Endothelial cell of umbilical vein (primary cell): ENCODE data around the gene DIS3L2. TPM values are rescaled to one million over a fixed set of nuclear protein-coding genes. Genes with fewer than 3 reads are reported as not detected.
A peak's percentile ranks its signal among the peaks of the same experiment; 100 is the strongest.
"Not testable (repeated sequence)": the region's sequence is repeated elsewhere in the genome, so short reads cannot be mapped to it uniquely, and the experiment has no call there.

ENCODE experiments used
- BruUV-seq: library from RNA; stranded (reverse); fragments of 400-500 nt; replicated peaks from 2 replicates; lab custom pipeline; 2021; lab: Mats Ljungman, UMichigan
- CTCF ChIA-PET: fragments of 300-600, 350-600 bp; sonication (Branson Sonifier 250); formaldehyde crosslinking; loops from one replicate; lab custom pipeline; 2021; ENCODE audit warnings: antibody characterized with exemption, inconsistent platforms; lab: Charles Lee
- POLR2A ChIA-PET: fragments of 300-600, 350-600 bp; sonication (Branson Sonifier 250); formaldehyde crosslinking; loops from one replicate; lab custom pipeline; 2021; ENCODE audit warnings: antibody characterized with exemption, inconsistent platforms; lab: Charles Lee
- DNase-seq: peaks from one replicate; pipeline ENCODE4 v3.0.0-alpha.2; 2011; ENCODE audit warnings: low read depth, low spot score
- FAIRE-seq: peaks from 2 replicates; lab custom pipeline; 2011; peaks lifted over from hg19 to GRCh38; lab: Jason Lieb, UNC
- H2AFZ ChIP-seq: 2 replicates; pipeline ENCODE4 v1.6.0; 2012; ENCODE audit warnings: low read depth, low read length, control low read depth, inconsistent platforms
- H3K27ac ChIP-seq: 2 replicates; pipeline ENCODE4 v1.5.1; 2011; ENCODE audit warnings: low read depth, mild to moderate bottlenecking, control low read depth, low read length, moderate library complexity; ENCODE audit not compliant: insufficient read depth
- H3K27me3 ChIP-seq, 2 experiments: 2 replicates each; pipeline versions ENCODE4 v1.6.0 to v1.6.1; 2011; ENCODE audit warnings: low read length in 2 of 2, mixed read lengths in 1 of 2; ENCODE audit not compliant: control insufficient read depth in 2 of 2, insufficient read depth in 2 of 2
- H3K36me3 ChIP-seq, 2 experiments: 2 replicates in 1 of 2; 3 replicates in 1 of 2; pipeline ENCODE4 v1.5.1; 2011; ENCODE audit warnings: low read length in 2 of 2, mild to moderate bottlenecking in 1 of 2, moderate library complexity in 1 of 2; ENCODE audit not compliant: control insufficient read depth in 2 of 2, insufficient read depth in 2 of 2; ENCODE audit errors: extremely low read depth in 1 of 2
- H3K4me1 ChIP-seq: 3 replicates; pipeline ENCODE4 v1.5.1; 2011; ENCODE audit warnings: mild to moderate bottlenecking, low read length; ENCODE audit not compliant: control insufficient read depth, insufficient read depth; ENCODE audit errors: extremely low read depth
- H3K4me2 ChIP-seq: 2 replicates; pipeline ENCODE4 v1.6.1; 2011; ENCODE audit warnings: low read length, control low read depth, mixed read lengths; ENCODE audit not compliant: insufficient read depth
- H3K4me3 ChIP-seq, 3 experiments: fragments of 200-600 bp in 1 of 3; sonication (generic), shearing (Covaris generic) in 1 of 3; replicated peaks in 1 of 3; 2 replicates each; pipeline ENCODE4 v1.5.1; 2011 to 2016; ENCODE audit warnings: control low read depth in 3 of 3, low read length in 3 of 3, mild to moderate bottlenecking in 2 of 3, inconsistent platforms in 1 of 3, low read depth in 1 of 3, moderate library complexity in 1 of 3; ENCODE audit not compliant: insufficient read depth in 1 of 3
- H3K79me2 ChIP-seq: 2 replicates; pipeline ENCODE4 v1.6.0; 2012; ENCODE audit warnings: low read length, inconsistent platforms; ENCODE audit not compliant: control insufficient read depth, insufficient read depth
- H3K9ac ChIP-seq: replicated peaks from 2 replicates; pipeline ENCODE3; 2011; ENCODE audit warnings: low read length, control low read depth; ENCODE audit not compliant: insufficient read depth; ENCODE audit errors: extremely low read depth
- H3K9me1 ChIP-seq: replicated peaks from 3 replicates; pipeline ENCODE4 v1.6.0; 2011; ENCODE audit warnings: mild to moderate bottlenecking, low read length; ENCODE audit not compliant: control insufficient read depth, insufficient read depth; ENCODE audit errors: extremely low read depth
- H3K9me3 ChIP-seq: replicated peaks from 2 replicates; pipeline ENCODE4 v1.5.1; 2012; ENCODE audit warnings: low read length, inconsistent platforms; ENCODE audit not compliant: control insufficient read depth, insufficient read depth
- H4K20me1 ChIP-seq: replicated peaks from 2 replicates; pipeline ENCODE3; 2011; ENCODE audit warnings: mild to moderate bottlenecking, low read length; ENCODE audit not compliant: control insufficient read depth, insufficient read depth; ENCODE audit errors: extremely low read depth
- CTCF ChIP-seq, 2 donors: IDR thresholded peaks; 1 replicate in 1 of 2; 2 replicates in 1 of 2; pipeline ENCODE4 v1.5.1; 2011; ENCODE audit warnings: low read length in 2 of 2, mild to moderate bottlenecking in 2 of 2, moderate library complexity in 2 of 2, control low read depth in 1 of 2, inconsistent platforms in 1 of 2, low read depth in 1 of 2; ENCODE audit not compliant: insufficient read depth in 1 of 2; ENCODE audit errors: extremely low read depth in 1 of 2
- EZH2 ChIP-seq: IDR thresholded peaks from 2 replicates; pipeline ENCODE4 v1.6.1; 2012; ENCODE audit warnings: borderline replicate concordance, low read depth, mild to moderate bottlenecking, moderate library complexity, low read length, inconsistent platforms; ENCODE audit not compliant: severe bottlenecking
- FOS ChIP-seq: IDR thresholded peaks from 2 replicates; pipeline ENCODE4 v1.6.1; 2011; ENCODE audit warnings: mild to moderate bottlenecking, low read length, moderate library complexity, borderline replicate concordance; ENCODE audit not compliant: insufficient read depth
- GATA2 ChIP-seq: IDR thresholded peaks from 2 replicates; pipeline ENCODE4 v1.7.0; 2011; ENCODE audit warnings: low read depth, mild to moderate bottlenecking, moderate library complexity, mixed read lengths, low read length; ENCODE audit not compliant: insufficient read length, insufficient read depth
- JUN ChIP-seq: IDR thresholded peaks from 2 replicates; pipeline ENCODE4 v1.6.1; 2011; ENCODE audit warnings: borderline replicate concordance, low read depth; ENCODE audit not compliant: insufficient read length, insufficient read depth
- MAX ChIP-seq: IDR thresholded peaks from 2 replicates; pipeline ENCODE4 v1.6.1; 2011; ENCODE audit not compliant: insufficient read depth, insufficient read length
- MYC ChIP-seq: IDR thresholded peaks from one replicate; pipeline ENCODE4 v1.6.1; 2011; ENCODE audit warnings: mild to moderate bottlenecking, low read depth, low read length
- POLR2A ChIP-seq: IDR thresholded peaks from 2 replicates; pipeline ENCODE4 v1.6.1; 2012; ENCODE audit warnings: low read depth, mild to moderate bottlenecking, control low read depth, low read length
- POLR2AphosphoS5 ChIP-seq: IDR thresholded peaks from 2 replicates; pipeline ENCODE4 v1.6.1; 2012; ENCODE audit warnings: low read depth, mild to moderate bottlenecking, control low read depth, low read length, moderate library complexity; ENCODE audit not compliant: insufficient read depth
- dilution Hi-C: fragments of 300-500 bp; cut with MboI; formaldehyde crosslinking; loops from one replicate; pipeline ENCODE4 v1.15.0; 2019; ENCODE audit warnings: low sequenced_read_pairs; ENCODE audit not compliant: extremely low pct_ligation_motif_present
- intact Hi-C: fragments of 100-400 bp; cut with micrococcal nuclease; formaldehyde crosslinking; loops from one replicate; pipeline ENCODE4 v1.10.0; 2022
- polyA plus RNA-seq, 4 experiments: library from polyadenylated mRNA; depleted of rRNA in 3 of 4; stranded (reverse) in 3 of 4; unstranded in 1 of 4; fragments of >200 nt; gene quantifications; 2 replicates each; pipeline versions ENCODE4 v1.2.1 to v1.2.3, GENCODE V29; 2011 to 2012; ENCODE audit warnings: missing spikeins in 1 of 4
- total RNA-seq: library from RNA; stranded (reverse); gene quantifications from 2 replicates; pipeline ENCODE4 v1.2.3, GENCODE V29; 2021

DIS3L2 gene
- total and polyA plus RNA-seq, 2 donors (not counting 3 experiments of a cell fraction or from before 2014, with no cell fraction given), result 14.6 to 31.2 TPM

- H2AFZ ChIP-seq, H3K4me2 ChIP-seq, POLR2A ChIA-PET, H3K27ac ChIP-seq, BruUV-seq, H4K20me1 ChIP-seq, H3K9me1 ChIP-seq, DNase-seq, FAIRE-seq, H3K9ac ChIP-seq, H3K79me2 ChIP-seq, dilution Hi-C loops, H3K27me3 ChIP-seq, intact Hi-C loops, H3K9me3 ChIP-seq, H3K36me3 ChIP-seq, H3K4me3 ChIP-seq: not testable (repeated sequence)
- H3K4me1 ChIP-seq, result peaks cover 35% of the 10 kb centered on the region
- CTCF ChIA-PET, result interaction anchor here (2.4 to 4.8 kb wide), 2 partner anchors 13 kb away, joined by 14 to 49 read pairs; no protein-coding TSS in a partner anchor
These were observed 352.1 kb downstream of the DIS3L2 start for GRCh38 chr2:232313645-232314044.

GRCh38 chr2:232315049-232315922 lies 353.8 kb downstream of the DIS3L2 start:
- DNase-seq (peak; percentile 83), FAIRE-seq (peak; percentile 99)
- dilution Hi-C loops (no loop called here), intact Hi-C loops (loop anchor here (1.0 kb wide), 1 partner anchor 55 kb away; no protein-coding TSS in a partner anchor)
- no peaks in the 10 kb centered on the region for H3K79me2 ChIP-seq
- BruUV-seq, result no TSS peak
- no peaks in the 10 kb centered on the region for H3K9me3 ChIP-seq
- POLR2A ChIA-PET, result interaction anchor here (0.6 to 1.3 kb wide), 3 partner anchors 10 to 353 kb away, joined by 3 to 6 read pairs (median 5); no protein-coding TSS in a partner anchor
- H2AFZ ChIP-seq, result no peak overlapping the region
- peak overlapping the region; percentile 14 for H3K4me2 ChIP-seq
- no peaks in the 10 kb centered on the region for H3K9me1 ChIP-seq
- H3K4me3 ChIP-seq, result no peak overlapping the region
- H3K4me1 ChIP-seq, result peaks cover 35% of the 10 kb centered on the region
- no peaks in the 10 kb centered on the region for H4K20me1 ChIP-seq
- no peaks in the 10 kb centered on the region for H3K36me3 ChIP-seq
- H3K27ac ChIP-seq, result peak overlapping the region; percentile 83
- peak overlapping the region; percentile 60 for H3K9ac ChIP-seq
- no peaks in the 10 kb centered on the region for H3K27me3 ChIP-seq
- CTCF ChIA-PET, result interaction anchor here (0.8 to 4.8 kb wide), 11 partner anchors 9 to 408 kb away, joined by 3 to 49 read pairs (median 6); no protein-coding TSS in a partner anchor
- TF ChIP-seq JUN, result peak; percentile 70
- peak; percentile 20 to 28 for TF ChIP-seq CTCF (IDR thresholded peaks at IDR 0.05; ENCODE audit: extremely low read depth in 1 of 2, insufficient read depth in 1 of 2, low read depth in 1 of 2, low read length in 2 of 2)
- TF ChIP-seq POLR2A, result no peak
- TF ChIP-seq GATA2, result peak; percentile 85
- TF ChIP-seq FOS, result peak; percentile 92
- TF ChIP-seq POLR2AphosphoS5, result peak; percentile 83
- TF ChIP-seq MYC, result no peak
- TF ChIP-seq MAX, result no peak
- no peak for TF ChIP-seq EZH2
